Right lobe of liver (tissue), 6 donors: Measurements from ENCODE around the gene MYL12A. TPM values are rescaled to one million over a fixed set of nuclear protein-coding genes. Genes with fewer than 3 reads are reported as not detected.
A peak's percentile ranks its signal among the peaks of the same experiment; 100 is the strongest.

Experiments
- ATAC-seq, 4 donors: fragments of 200-7000 bp; cut with Tn5 transposase; one replicate each; pipeline ENCODE4 v1.9.1; 2020; ENCODE audit warnings: mild to moderate bottlenecking in 4 of 4, moderate library complexity in 4 of 4
- DNase-seq, 3 donors: peaks; one replicate each; pipeline ENCODE4 v3.0.0-alpha.2; 2020
- H3K27ac ChIP-seq, 3 donors: fragments of 200-600 bp; one replicate each; pipeline ENCODE4 v1.8.0; 2022
- H3K27me3 ChIP-seq, 2 donors: fragments of 200-600 bp; one replicate each; pipeline ENCODE4 v1.8.0; 2022
- H3K36me3 ChIP-seq, 4 donors: fragments of 200-600 bp; sonication (generic) in 1 of 4; one replicate each; pipeline versions ENCODE4 v1.5.1 to v1.8.0; 2017 to 2022; ENCODE audit warnings: control low read depth in 1 of 4
- H3K4me1 ChIP-seq, 4 donors: fragments of 200-600 bp; sonication (generic) in 1 of 4; one replicate each; pipeline versions ENCODE4 v1.5.1 to v1.8.0; 2017 to 2022; ENCODE audit warnings: control low read depth in 1 of 4
- H3K4me3 ChIP-seq, 3 donors: fragments of 200-600 bp; one replicate each; pipeline ENCODE4 v1.8.0; 2022
- H3K9me3 ChIP-seq, 4 donors: fragments of 200-600 bp; sonication (generic) in 1 of 4; one replicate each; pipeline versions ENCODE4 v1.5.1 to v1.8.0; 2017 to 2022; ENCODE audit warnings: control low read depth in 1 of 4
- CTCF ChIP-seq, 4 donors: fragments of 200-600 bp in 3 of 4; fragments of 450-650 bp in 1 of 4; IDR thresholded peaks; one replicate each; pipeline versions ENCODE4 v1.5.1 to v1.8.0; 2016 to 2022; ENCODE audit warnings: antibody characterized with exemption in 4 of 4, mild to moderate bottlenecking in 2 of 4
- POLR2A ChIP-seq: fragments of 450-650 bp; IDR thresholded peaks from one replicate; pipeline ENCODE4 v1.6.1; 2017; ENCODE audit warnings: antibody characterized with exemption, mild to moderate bottlenecking
- WGBS: methylation state at CpG from one replicate; pipeline ENCODE4 v1.1.6; 2018; ENCODE audit warnings: low coverage, low lambda C conversion rate; ENCODE audit not compliant: insufficient coverage; ENCODE audit errors: missing lambda C conversion rate; 5-methylcytosine and 5-hydroxymethylcytosine counted together
- intact Hi-C, 2 donors: fragments of 100-400 bp; cut with DNase I; formaldehyde crosslinking; loops; one replicate each; pipeline versions ENCODE4 v1.11.2 to v1.14.1; 2022
- total RNA-seq, 6 experiments: library from RNA; depleted of rRNA in 2 of 6; stranded (reverse); fragments of >200 nt in 2 of 6; fragmentation: NEBNext Ultra II Directional in 3 of 6; extraction: Animal tissue kit (Norgen Biotek cat#: 25700) in 3 of 6; gene quantifications; one replicate each; pipeline versions ENCODE4 v1.1.0 to v1.2.4, GENCODE V29; 2016 to 2023
- donor health status: DM: no; HTN: yes; CAD: no.
- donor health status: DM: no; HTN: no; CAD: no.
- donor health status: DM: no; HTN: no; CAD: no.
- donor health status: DM: no; HTN: yes; CAD: no.
- donor health status: DM: no; HTN: yes; CAD: no.

The MYL12A gene
- total RNA-seq, 6 experiments from 2014 or later, result 82.1 to 309 (median 225) TPM

- Histone ChIP-seq H3K36me3 (peaks cover 2 to 8% (median 4%) of the 10 kb centered on the region in 4 donors), H3K9me3 (no peaks in the 10 kb centered on the region), H3K27ac (peak overlapping the region; percentile 99 to 100 (median 99)), H3K27me3 (no peaks in the 10 kb centered on the region), H3K4me1 (peaks cover 0 to 53% (median 10%) of the 10 kb centered on the region in 4 donors), H3K4me3 (peak overlapping the region; percentile 87 to 95 (median 89))
- DNase-seq (no peak), ATAC-seq (no peak)
- intact Hi-C loops, result loop anchor here in 1 of 2 donors (10.0 kb wide), 1 partner anchor 314 kb away; no protein-coding TSS in a partner anchor
- peak; percentile 75 for TF ChIP-seq POLR2A
- TF ChIP-seq CTCF (IDR thresholded peaks at IDR 0.05), result no peak
- WGBS, result 11% methylated on average over 9 of the region's 9 CpGs
Observed at GRCh38 chr18:3248658-3249359, 1.2 kb downstream of the MYL12A start.

- H3K4me3 ChIP-seq, result no peak overlapping the region
- peaks cover 4 to 24% (median 16%) of the 10 kb centered on the region in 4 donors for H3K36me3 ChIP-seq
- intact Hi-C loops, result no loop called here
- TF ChIP-seq POLR2A (no peak), CTCF (IDR thresholded peaks at IDR 0.05) (no peak)
- WGBS, result 34% methylated on average over 6 of the region's 6 CpGs
- peaks cover 0 to 50% (median 14%) of the 10 kb centered on the region in 4 donors for H3K4me1 ChIP-seq
- no peak for DNase-seq
- H3K27me3 ChIP-seq, result no peaks in the 10 kb centered on the region
- H3K9me3 ChIP-seq, result no peaks in the 10 kb centered on the region
- ATAC-seq, result no peak
- H3K27ac ChIP-seq, result peak overlapping the region; percentile 19 to 44 (median 33)
Observed at GRCh38 chr18:3250237-3251107, 2.9 kb downstream of the MYL12A start.

DNA sequence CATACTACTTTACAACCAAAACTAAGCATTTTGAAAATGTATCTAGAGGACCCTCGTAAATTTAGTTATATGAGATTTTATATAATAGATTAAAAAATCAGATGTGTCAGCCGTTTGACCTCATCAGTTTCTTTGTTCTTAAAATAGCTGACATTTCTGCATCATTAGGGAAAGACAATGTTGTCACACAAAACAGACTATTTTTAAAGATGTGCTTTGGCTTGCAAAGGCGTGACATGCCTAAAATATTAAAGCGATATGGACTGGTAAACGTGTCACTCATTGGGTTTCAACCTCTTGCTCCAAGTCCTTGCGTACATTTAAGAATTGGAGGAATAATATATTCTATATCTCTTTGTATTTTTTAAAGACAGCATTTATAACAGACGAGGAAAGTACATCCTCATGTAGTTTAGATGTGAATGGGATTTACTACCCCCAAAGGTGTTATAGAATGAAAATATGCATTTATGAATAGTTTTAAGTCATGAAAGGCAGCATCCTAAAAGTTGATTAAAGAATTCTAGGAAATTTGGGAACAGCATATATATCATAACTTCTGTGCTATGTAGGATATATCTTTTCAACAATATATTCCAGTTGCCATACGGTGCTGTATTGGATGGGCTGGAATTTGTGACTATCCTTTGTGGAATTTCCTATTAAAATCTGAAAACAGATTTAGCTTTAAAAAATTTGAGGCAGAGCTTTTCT, 3.8 kb downstream of the MYL12A start:
- Histone ChIP-seq H3K27me3 (no peaks in the 10 kb centered on the region), H3K4me3 (no peak overlapping the region), H3K9me3 (no peaks in the 10 kb centered on the region), H3K4me1 (peaks cover 0 to 56% (median 18%) of the 10 kb centered on the region in 4 donors), H3K27ac (peak overlapping the region in 2 of 3 donors; percentile 14 to 33), H3K36me3 (peaks cover 4 to 33% (median 21%) of the 10 kb centered on the region in 4 donors)
- DNase-seq (no peak), ATAC-seq (no peak)
- intact Hi-C loops, result no loop called here
- 60% methylated on average over 8 of the region's 8 CpGs for whole genome bisulfite sequencing
- TF ChIP-seq CTCF (IDR thresholded peaks at IDR 0.05), result no peak
- TF ChIP-seq POLR2A, result no peak

GRCh38 chr18:3251963-3252277, 4.3 kb downstream of the MYL12A start:
- 65% methylated on average over 3 of the region's 3 CpGs for WGBS
- Histone ChIP-seq H3K9me3 (no peaks in the 10 kb centered on the region), H3K27ac (peak overlapping the region in 2 of 3 donors; percentile 14 to 33), H3K36me3 (peaks cover 4 to 36% (median 23%) of the 10 kb centered on the region in 4 donors), H3K4me1 (peaks cover 0 to 59% (median 19%) of the 10 kb centered on the region in 4 donors), H3K27me3 (no peaks in the 10 kb centered on the region), H3K4me3 (no peak overlapping the region)
- DNase-seq (no peak), ATAC-seq (no peak)
- intact Hi-C loops, result no loop called here
- no peak for TF ChIP-seq POLR2A
- no peak for TF ChIP-seq CTCF (IDR thresholded peaks at IDR 0.05)
